GM12878 (cell line): ENCODE data around the gene FN3K.

Experiments used
- HCFC1 ChIP-seq: fragments of 150-350 bp; IDR thresholded peaks from 2 replicates; pipeline ENCODE4 v1.6.1; 2014; ENCODE audit warnings: low read length
- NFYB ChIP-seq: IDR thresholded peaks from 2 replicates; pipeline ENCODE4 v1.6.1; 2011; ENCODE audit warnings: low read depth, mild to moderate bottlenecking, low read length, improper control_type of control experiment, moderate library complexity; ENCODE audit not compliant: insufficient read depth
- RAD21 ChIP-seq: IDR thresholded peaks from 2 replicates; pipeline ENCODE4 v1.6.1; 2011; ENCODE audit warnings: mild to moderate bottlenecking, low read depth, low read length, moderate library complexity; ENCODE audit not compliant: insufficient read depth
- RCOR1 ChIP-seq: conservative IDR thresholded peaks from 2 replicates; pipeline ENCODE4 v1.6.1; 2012; ENCODE audit warnings: low read depth, low read length, improper control_type of control experiment
- TF ChIP-seq, protein P1 (sequence below): fragments of 150-350 bp; IDR thresholded peaks from 2 replicates; pipeline ENCODE4 v1.6.1; 2014; ENCODE audit warnings: mild to moderate bottlenecking, low read depth, low read length
- TF ChIP-seq, protein P2 (sequence below), 3 experiments: IDR thresholded peaks in 2 of 3; conservative IDR thresholded peaks in 1 of 3; 2 replicates each; pipeline ENCODE4 v1.5.1; 2011; ENCODE audit warnings: low read depth in 3 of 3, low read length in 3 of 3, mild to moderate bottlenecking in 3 of 3, control low read depth in 2 of 3, moderate library complexity in 2 of 3, inconsistent platforms in 1 of 3, mixed read lengths in 1 of 3; ENCODE audit not compliant: control insufficient read depth in 2 of 3, insufficient read depth in 1 of 3; ENCODE audit errors: extremely low read depth in 1 of 3

- TF ChIP-seq RAD21 (no peak), RCOR1 (no peak), HCFC1 (no peak), NFYB (no peak)
- TF ChIP-seq, protein P1, sequence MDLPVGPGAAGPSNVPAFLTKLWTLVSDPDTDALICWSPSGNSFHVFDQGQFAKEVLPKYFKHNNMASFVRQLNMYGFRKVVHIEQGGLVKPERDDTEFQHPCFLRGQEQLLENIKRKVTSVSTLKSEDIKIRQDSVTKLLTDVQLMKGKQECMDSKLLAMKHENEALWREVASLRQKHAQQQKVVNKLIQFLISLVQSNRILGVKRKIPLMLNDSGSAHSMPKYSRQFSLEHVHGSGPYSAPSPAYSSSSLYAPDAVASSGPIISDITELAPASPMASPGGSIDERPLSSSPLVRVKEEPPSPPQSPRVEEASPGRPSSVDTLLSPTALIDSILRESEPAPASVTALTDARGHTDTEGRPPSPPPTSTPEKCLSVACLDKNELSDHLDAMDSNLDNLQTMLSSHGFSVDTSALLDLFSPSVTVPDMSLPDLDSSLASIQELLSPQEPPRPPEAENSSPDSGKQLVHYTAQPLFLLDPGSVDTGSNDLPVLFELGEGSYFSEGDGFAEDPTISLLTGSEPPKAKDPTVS = no peak
- TF ChIP-seq, protein P2, sequence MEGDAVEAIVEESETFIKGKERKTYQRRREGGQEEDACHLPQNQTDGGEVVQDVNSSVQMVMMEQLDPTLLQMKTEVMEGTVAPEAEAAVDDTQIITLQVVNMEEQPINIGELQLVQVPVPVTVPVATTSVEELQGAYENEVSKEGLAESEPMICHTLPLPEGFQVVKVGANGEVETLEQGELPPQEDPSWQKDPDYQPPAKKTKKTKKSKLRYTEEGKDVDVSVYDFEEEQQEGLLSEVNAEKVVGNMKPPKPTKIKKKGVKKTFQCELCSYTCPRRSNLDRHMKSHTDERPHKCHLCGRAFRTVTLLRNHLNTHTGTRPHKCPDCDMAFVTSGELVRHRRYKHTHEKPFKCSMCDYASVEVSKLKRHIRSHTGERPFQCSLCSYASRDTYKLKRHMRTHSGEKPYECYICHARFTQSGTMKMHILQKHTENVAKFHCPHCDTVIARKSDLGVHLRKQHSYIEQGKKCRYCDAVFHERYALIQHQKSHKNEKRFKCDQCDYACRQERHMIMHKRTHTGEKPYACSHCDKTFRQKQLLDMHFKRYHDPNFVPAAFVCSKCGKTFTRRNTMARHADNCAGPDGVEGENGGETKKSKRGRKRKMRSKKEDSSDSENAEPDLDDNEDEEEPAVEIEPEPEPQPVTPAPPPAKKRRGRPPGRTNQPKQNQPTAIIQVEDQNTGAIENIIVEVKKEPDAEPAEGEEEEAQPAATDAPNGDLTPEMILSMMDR (IDR thresholded peaks at IDR 0.05 in 2 of 3, conservative IDR thresholded peaks at IDR 0.05 in 1 of 3; ENCODE audit: control insufficient read depth in 2 of 3, extremely low read depth in 1 of 3, insufficient read depth in 1 of 3, low read depth in 3 of 3, low read length in 3 of 3) = no peak
These were observed 33.6 kb downstream of the FN3K start for GRCh38 chr17:82769041-82769440.
